Endometrial microvascular endothelial cells (primary cell): ENCODE measurements around the gene STPG2. TPM values are rescaled to one million over a fixed set of nuclear protein-coding genes. Genes with fewer than 3 reads are reported as not detected.
"Not testable (repeated sequence)": the region's sequence is repeated elsewhere in the genome, so short reads cannot be mapped to it uniquely, and the experiment has no call there.

Experiments
- in situ Hi-C: cut with HindIII; loops from 2 replicates; pipeline ENCODE4 v1.10.0; 2017; ENCODE audit warnings: low sequenced_read_pairs, low pct_unique_long_range_greater_than_20kb; ENCODE audit errors: inconsistent ontology term
- total RNA-seq: library from RNA; depleted of rRNA; stranded (reverse); fragments of >200 nt; gene quantifications from one replicate; pipeline ENCODE4 v1.2.3, GENCODE V29; 2015; ENCODE audit errors: inconsistent ontology term

Gene STPG2
- total RNA-seq, 1 donor from 2014 or later: not detected

- in situ Hi-C loops: no loop called here
These were observed 555.4 kb downstream of the STPG2 start for GRCh38 chr4:97587912-97588311.

GRCh38 chr4:97585274-97585673 is 558.0 kb downstream of the STPG2 start:
- in situ Hi-C loops: no loop called here

- in situ Hi-C loops: no loop called here
These were observed 560.4 kb downstream of the STPG2 start for GRCh38 chr4:97582890-97583289.

- in situ Hi-C loops: no loop called here
These were observed 566.3 kb downstream of the STPG2 start for GRCh38 chr4:97577004-97577403.

GRCh38 chr4:97560009-97560408 is 583.3 kb downstream of the STPG2 start:
- in situ Hi-C loops: no loop called here

GRCh38 chr4:97558204-97558778 is 585.0 kb downstream of the STPG2 start:
- in situ Hi-C loops: no loop called here

- in situ Hi-C loops: not testable (repeated sequence)
These were observed 592.6 kb downstream of the STPG2 start for GRCh38 chr4:97550637-97551036.

GRCh38 chr4:97548943-97549583 is 594.2 kb downstream of the STPG2 start:
- in situ Hi-C loops: no loop called here

GRCh38 chr4:97548186-97548585 is 595.1 kb downstream of the STPG2 start:
- in situ Hi-C loops: no loop called here

GRCh38 chr4:97531351-97531750 is 611.9 kb downstream of the STPG2 start:
- in situ Hi-C loops: no loop called here

GRCh38 chr4:97530676-97531075 is 612.6 kb downstream of the STPG2 start:
- in situ Hi-C loops: no loop called here

- in situ Hi-C loops: no loop called here
These were observed 618.0 kb downstream of the STPG2 start for GRCh38 chr4:97525236-97525635.

GRCh38 chr4:97517939-97518338 is 625.3 kb downstream of the STPG2 start:
- in situ Hi-C loops: no loop called here

- in situ Hi-C loops: no loop called here
These were observed 629.4 kb downstream of the STPG2 start for GRCh38 chr4:97513917-97514316.

Other genes starting within 250 kb of the STPG2 start
- 60.5 TPM for gene RAP1GDS1, start 117.9 kb upstream of the STPG2 start, total RNA-seq